Measurements from ENCODE around the gene EPC2. TPM values are rescaled to one million over a fixed set of nuclear protein-coding genes. Genes with fewer than 3 reads are reported as not detected.

EPC2 gene
- polyA plus RNA-seq, 3 donors = 1.4 to 19.2 (median 2.0) TPM

GRCh38 chr2:148826791-148827190 lies 182.2 kb downstream of the EPC2 start:
- Histone ChIP-seq H2AFZ (ENCODE audit: insufficient read depth, low read depth, low read length, poor library complexity, severe bottlenecking) (no peak overlapping the region), H3K79me2 (ENCODE audit: insufficient read depth, low read length) (no peaks in the 10 kb centered on the region)

GRCh38 chr2:148828941-148829340 lies 184.4 kb downstream of the EPC2 start:
- intact Hi-C loops (cut with micrococcal nuclease) = no loop called here
- peaks cover 0 to 2% (median under 1%) of the 10 kb centered on the region in 3 donors for H3K27me3 Mint-ChIP-seq (ENCODE audit: low read depth in 3 of 3)
- WGBS (ENCODE audit: insufficient coverage) = no CpG with 5 or more reads among the region's 2 CpGs
- H3K4me2 ChIP-seq (replicated peaks; ENCODE audit: extremely low read depth, low read length, poor library complexity, severe bottlenecking) = no peak overlapping the region
- no peaks in the 10 kb centered on the region for H3K4me1 Mint-ChIP-seq
- H3K4me1 ChIP-seq (ENCODE audit: control insufficient read depth in 1 of 2, insufficient read depth in 2 of 2, low read length in 2 of 2) = no peaks in the 10 kb centered on the region
- H3K9me3 ChIP-seq (replicated peaks in 1 of 2; ENCODE audit: control insufficient read depth in 1 of 2, insufficient read depth in 1 of 2, low read length in 2 of 2) = no peaks in the 10 kb centered on the region
- no peak overlapping the region for H3K27ac Mint-ChIP-seq
- no peaks in the 10 kb centered on the region for H3K79me2 ChIP-seq (ENCODE audit: insufficient read depth, low read length)
- TF ChIP-seq CTCF (IDR thresholded peaks at IDR 0.05) = no peak
- H3K4me3 Mint-ChIP-seq = no peak overlapping the region
- no peaks in the 10 kb centered on the region for H3K36me3 ChIP-seq (replicated peaks in 1 of 2; ENCODE audit: control insufficient read depth in 1 of 2, insufficient read depth in 2 of 2, low read length in 2 of 2)
- H3K9ac ChIP-seq (ENCODE audit: insufficient read depth, low read length, poor library complexity, severe bottlenecking) = no peak overlapping the region
- no peak overlapping the region for H2AFZ ChIP-seq (ENCODE audit: insufficient read depth, low read depth, low read length, poor library complexity, severe bottlenecking)
- peaks cover 0 to 4% (median 2%) of the 10 kb centered on the region in 7 donors for H3K9me3 Mint-ChIP-seq
- no peak overlapping the region for H3K4me3 ChIP-seq (replicated peaks in 1 of 3; ENCODE audit: low read depth in 2 of 3, low read length in 3 of 3)
- no peak overlapping the region for H3K27ac ChIP-seq (ENCODE audit: low read depth in 1 of 2, low read length in 2 of 2)
- no peaks in the 10 kb centered on the region for H4K20me1 ChIP-seq (ENCODE audit: insufficient read depth, low read length)
- no peaks in the 10 kb centered on the region for H3K36me3 Mint-ChIP-seq
- no peak for DNase-seq
- H3K27me3 ChIP-seq (ENCODE audit: control insufficient read depth in 2 of 2, insufficient read depth in 2 of 2, low read length in 2 of 2) = no peaks in the 10 kb centered on the region

More at GRCh38 chr2:148826791-148827190, 182.2 kb downstream of the EPC2 start:
- Histone ChIP-seq H3K4me3 (replicated peaks in 1 of 3; ENCODE audit: low read depth in 2 of 3, low read length in 3 of 3) (no peak overlapping the region), H3K4me2 (replicated peaks; ENCODE audit: extremely low read depth, low read length, poor library complexity, severe bottlenecking) (no peak overlapping the region), H3K27me3 (ENCODE audit: control insufficient read depth in 2 of 2, insufficient read depth in 2 of 2, low read length in 2 of 2) (no peaks in the 10 kb centered on the region), H3K9ac (ENCODE audit: insufficient read depth, low read length, poor library complexity, severe bottlenecking) (no peak overlapping the region), H4K20me1 (ENCODE audit: insufficient read depth, low read length) (no peaks in the 10 kb centered on the region), H3K9me3 (replicated peaks in 1 of 2; ENCODE audit: control insufficient read depth in 1 of 2, insufficient read depth in 1 of 2, low read length in 2 of 2) (no peaks in the 10 kb centered on the region), H3K36me3 (replicated peaks in 1 of 2; ENCODE audit: control insufficient read depth in 1 of 2, insufficient read depth in 2 of 2, low read length in 2 of 2) (no peaks in the 10 kb centered on the region), H3K4me1 (ENCODE audit: control insufficient read depth in 1 of 2, insufficient read depth in 2 of 2, low read length in 2 of 2) (no peaks in the 10 kb centered on the region), H3K27ac (ENCODE audit: low read depth in 1 of 2, low read length in 2 of 2) (no peak overlapping the region)
- Mint-ChIP-seq H3K36me3 (no peaks in the 10 kb centered on the region), H3K27me3 (ENCODE audit: low read depth in 3 of 3) (peaks cover 0 to 2% (median 0%) of the 10 kb centered on the region in 3 donors), H3K4me3 (no peak overlapping the region), H3K27ac (no peak overlapping the region), H3K4me1 (no peaks in the 10 kb centered on the region), H3K9me3 (peaks cover 0 to 4% (median 2%) of the 10 kb centered on the region in 7 donors)
- no peak for TF ChIP-seq CTCF (IDR thresholded peaks at IDR 0.05)
- no peak for DNase-seq
- intact Hi-C loops (cut with micrococcal nuclease) = no loop called here
